SHP77 treated with DMSO at 0.1 percent for 48 hours (cell line): ENCODE measurements around the gene KRT85.
A peak's percentile ranks its signal among the peaks of the same experiment; 100 is the strongest.

ENCODE experiments used
- DNase-seq: peaks from one replicate; lab custom pipeline; 2025; lab: John Stamatoyannopoulos, UW

Gene KRT85

GRCh38 chr12:52394836-52395405 lies 27.6 kb upstream of the KRT85 start:
- DNase-seq, result no peak

GRCh38 chr12:52392465-52393007 lies 25.3 kb upstream of the KRT85 start:
- DNase-seq, result no peak

DNA sequence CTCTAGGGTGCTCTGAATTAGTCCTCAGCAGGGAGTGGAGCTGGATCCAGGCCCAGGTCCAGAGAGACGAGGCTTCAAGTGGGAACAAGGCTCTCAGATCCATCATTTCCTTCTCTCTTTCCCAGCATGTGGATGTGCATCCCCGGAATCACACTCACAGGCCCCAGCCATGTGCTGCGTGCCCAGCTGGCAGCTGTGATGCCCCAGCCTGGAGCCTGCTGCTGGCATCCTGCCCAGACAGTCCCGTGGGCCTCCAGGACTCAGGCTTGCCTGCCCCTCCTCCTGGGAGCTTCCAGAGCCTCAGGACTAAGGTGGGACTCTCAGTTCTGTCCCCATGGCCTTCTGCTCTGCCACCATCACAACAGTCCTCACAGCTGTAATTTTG lies 24.3 kb upstream of the KRT85 start:
- DNase-seq, result peak; percentile 40

- DNase-seq, result no peak
These were observed 23.7 kb upstream of the KRT85 start for GRCh38 chr12:52390739-52391617.

DNA sequence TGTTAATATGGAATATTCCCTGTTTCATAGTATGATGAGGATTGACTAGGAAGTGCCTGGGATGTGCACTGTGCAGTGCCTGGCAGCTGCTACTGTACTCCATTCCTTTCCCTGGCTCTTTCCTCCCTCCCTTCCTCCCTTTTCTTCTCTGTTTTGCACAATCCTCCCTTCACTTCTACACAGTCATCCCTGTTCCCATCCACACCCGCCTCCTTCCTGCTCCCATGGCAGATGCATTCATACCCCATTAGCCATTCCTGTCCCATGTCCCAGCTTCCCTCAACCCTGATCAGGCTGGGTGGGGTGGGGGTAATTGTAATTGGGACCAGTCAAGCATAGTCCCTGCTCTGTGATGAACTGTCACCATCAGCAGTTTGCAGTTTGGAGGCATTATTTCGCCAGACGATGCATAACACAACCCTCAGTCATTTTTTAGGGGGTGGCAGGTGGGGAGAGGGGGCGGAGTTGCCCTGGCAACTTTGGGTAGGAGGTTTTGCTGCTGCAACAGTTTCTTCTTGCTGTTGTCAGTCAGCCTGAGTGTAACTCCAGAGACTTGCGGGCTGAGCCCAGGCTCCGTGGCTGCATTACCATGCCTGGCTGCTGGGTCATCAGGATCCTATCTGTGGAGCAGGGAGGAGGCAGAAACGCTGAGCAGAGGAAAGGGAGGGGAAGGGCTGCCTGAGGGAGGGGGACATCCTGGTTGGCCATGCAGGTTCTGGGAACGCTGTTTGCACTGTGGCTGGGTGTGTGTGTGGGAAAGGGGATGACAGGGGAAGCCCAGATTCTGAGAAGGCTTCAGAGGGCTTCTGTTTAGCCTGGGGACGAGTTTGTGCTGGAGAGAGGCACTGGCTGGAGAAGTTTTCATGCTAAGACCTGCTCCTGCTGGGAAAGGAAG lies 22.3 kb upstream of the KRT85 start:
- DNase-seq, result no peak

DNA sequence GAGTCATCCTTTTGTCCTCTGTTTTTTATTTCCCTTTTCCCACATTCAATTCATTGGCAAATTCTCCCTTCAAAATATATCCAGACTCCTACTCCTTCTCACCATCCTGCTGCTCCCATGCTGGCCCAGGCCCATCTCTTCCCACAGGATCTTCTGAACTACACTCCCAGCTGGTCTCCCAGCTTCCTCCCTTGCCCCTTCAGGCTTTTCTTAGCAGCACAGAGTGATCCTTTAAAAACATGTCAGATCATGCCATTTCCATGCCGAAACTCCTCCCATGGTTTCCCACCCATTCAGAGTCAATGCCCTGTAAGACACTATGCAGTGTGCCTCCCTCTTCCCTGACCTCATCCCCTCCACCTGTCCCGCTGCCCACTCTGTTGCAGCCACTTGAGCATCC lies 20.6 kb upstream of the KRT85 start:
- DNase-seq, result no peak

DNA sequence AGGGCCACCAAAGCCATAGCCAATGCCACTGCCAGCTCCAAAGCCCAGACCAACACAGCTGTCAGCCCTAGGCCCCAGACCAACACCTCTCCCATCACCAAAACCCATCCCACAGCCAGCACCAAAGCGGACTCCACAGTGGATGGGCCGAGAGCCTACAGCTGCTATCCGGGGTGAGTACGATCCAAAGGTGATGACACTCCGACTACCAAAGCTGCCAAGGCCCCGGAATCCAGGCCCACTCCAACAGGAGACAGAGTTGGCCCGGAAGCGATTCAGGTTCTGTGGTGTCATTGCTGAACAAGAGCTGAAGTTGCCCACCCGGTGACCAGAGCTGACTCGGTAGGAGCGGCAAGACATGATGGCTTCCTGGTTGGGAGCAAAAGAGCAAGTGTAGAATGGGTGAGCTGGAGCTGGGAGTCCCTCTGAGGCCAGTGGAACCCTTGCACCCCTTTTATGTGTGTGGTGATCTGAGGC lies 18.0 kb upstream of the KRT85 start, which contains the start of gene KRT84:
TSS of gene KRT84 (minus strand) at position 427 of the 477 bp plus-strand sequence. CDS start at position 360, 67 bp downstream.
- DNase-seq, result no peak

GRCh38 chr12:52383331-52383730 lies 16.1 kb upstream of the KRT85 start:
- no peak for DNase-seq

GRCh38 chr12:52382854-52383253 lies 15.6 kb upstream of the KRT85 start:
- DNase-seq, result no peak

GRCh38 chr12:52381206-52381605 lies 13.9 kb upstream of the KRT85 start:
- no peak for DNase-seq

DNA sequence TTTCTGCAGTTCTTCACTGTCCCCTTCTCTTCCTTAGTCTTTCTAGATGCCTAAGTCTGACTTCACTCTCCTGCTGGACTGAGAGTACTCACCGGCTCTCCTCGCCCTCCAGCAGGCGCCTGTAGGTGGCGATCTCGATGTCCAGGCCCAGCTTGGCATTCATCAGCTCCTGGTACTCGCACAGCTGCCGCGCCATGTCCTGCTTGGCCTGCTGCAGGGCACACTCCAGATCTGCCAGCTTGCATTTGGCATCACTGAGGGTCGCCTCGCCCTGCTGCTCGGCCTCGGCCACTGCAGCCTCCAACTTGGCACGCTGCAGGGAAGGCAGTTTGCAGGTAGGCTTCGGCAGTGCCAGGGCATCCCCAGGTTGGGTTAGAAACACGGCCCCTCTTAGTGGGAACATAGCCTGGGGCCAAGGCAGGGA lies 13.0 kb upstream of the KRT85 start:
- DNase-seq, result peak; percentile 2

- DNase-seq, result no peak
These were observed 12.3 kb upstream of the KRT85 start for GRCh38 chr12:52379536-52379935.

- DNase-seq, result no peak
These were observed 10.8 kb upstream of the KRT85 start for GRCh38 chr12:52378091-52378490.

GRCh38 chr12:52377266-52377665 lies 10.0 kb upstream of the KRT85 start:
- no peak for DNase-seq

DNA sequence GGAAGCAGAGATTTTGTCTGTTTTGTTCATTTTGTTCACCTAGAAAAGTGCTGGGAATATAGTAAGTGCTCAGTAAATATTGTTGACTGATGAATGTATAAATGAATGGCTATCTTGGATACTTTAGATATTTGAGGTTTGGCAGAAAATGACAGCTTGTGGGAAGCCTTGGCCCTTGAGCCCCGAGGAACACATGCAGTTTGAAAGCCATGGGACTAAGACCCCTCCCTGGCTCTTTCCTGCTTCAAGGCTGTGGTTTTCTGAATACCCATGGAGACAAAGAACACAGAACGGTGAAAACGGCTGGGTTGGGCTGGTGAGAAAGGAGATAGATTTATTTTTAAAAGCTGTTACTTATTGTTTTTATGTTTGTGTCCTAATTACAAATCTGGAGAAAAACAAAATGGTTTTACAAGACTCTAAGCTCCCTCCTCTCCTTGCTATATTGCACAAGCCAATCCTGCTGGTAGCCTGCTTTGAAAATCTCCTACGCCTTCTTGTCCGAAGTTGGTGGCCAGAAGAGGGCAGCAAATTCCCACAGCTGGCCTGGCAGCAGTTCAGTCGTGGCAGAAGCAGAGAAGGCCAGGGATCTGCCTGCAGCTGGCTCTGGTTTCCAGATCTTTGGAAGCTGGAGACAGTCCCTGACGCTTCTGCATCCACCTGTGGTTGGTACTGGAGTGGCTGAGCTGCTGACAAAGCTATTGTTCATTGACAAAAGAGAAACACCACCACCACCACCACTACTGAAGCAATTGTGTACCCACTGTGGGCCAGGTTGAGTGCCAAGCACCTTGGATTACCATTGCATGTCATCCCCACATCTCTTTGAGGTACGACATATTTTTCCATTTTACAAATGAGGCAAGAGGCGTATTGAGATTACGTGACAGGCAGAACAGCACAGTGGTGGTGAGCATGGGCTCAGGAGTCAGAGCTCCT lies 5.2 kb upstream of the KRT85 start:
- peak; percentile 47 for DNase-seq

- DNase-seq, result no peak
These were observed 4.4 kb upstream of the KRT85 start for GRCh38 chr12:52371716-52372115.

DNA sequence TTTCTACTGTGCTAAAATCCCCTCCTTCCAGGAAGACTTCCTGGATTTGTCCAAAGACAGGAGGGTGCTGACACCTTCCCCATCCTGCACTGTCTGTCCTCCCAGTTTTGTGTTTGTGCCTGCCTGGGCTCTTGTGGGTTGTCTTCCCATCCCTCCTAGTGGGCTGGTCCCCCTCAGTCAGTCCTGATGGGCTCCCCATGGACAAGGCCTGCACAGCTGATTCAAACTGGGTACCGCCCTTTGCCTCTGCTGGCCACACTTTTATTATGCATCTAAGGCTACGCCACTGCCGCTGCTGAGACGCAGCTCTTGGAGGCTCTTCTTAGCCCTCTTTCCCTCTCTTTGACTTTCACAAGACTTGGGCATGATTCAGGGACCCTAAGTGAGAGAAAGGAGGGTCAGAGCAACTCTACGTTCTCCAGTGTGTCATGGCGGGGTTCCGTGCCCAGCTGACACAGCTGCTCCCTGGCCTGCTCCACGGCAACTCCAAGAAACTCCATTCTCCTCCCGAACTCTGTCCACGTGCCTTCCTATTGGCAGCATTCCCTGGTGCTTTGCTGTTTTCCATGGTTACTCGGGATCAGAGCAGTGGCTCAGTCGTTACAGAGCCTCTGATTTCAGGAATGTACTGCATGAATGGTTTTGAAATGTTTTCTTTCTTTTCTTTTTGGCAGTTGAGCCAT lies 3.8 kb upstream of the KRT85 start:
- no peak for DNase-seq

GRCh38 chr12:52369809-52370208 lies 2.5 kb upstream of the KRT85 start:
- DNase-seq, result no peak

DNA sequence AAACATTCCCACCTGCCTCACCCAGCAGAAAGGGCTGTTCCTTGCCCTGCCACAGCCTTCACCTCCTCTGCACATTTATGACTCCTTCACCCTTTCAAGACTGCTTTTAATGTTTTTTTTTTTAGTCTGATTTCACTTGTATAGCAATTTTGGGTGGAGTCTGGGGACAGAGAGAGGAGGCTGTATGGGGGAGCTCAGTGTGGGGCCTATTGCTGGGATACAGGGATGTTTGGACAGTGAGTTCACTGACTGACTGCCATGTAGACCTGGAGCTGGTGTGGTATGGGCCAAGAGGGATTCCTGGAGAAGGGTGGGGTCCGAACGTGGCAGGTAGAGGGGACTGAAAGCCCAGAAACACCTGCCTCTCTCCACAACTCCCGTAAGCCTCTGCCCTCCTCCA lies 1.9 kb upstream of the KRT85 start:
- DNase-seq, result no peak

- DNase-seq, result no peak
These were observed 1.2 kb upstream of the KRT85 start for GRCh38 chr12:52368508-52368907.
